ENCODE data around the gene ZC3H18. TPM values are rescaled to one million over a fixed set of nuclear protein-coding genes. Genes with fewer than 3 reads are reported as not detected.

The ZC3H18 gene
- total RNA-seq (ENCODE audit: low replicate concordance) = 13.3 and 23.8 TPM in 2 replicates

DNA sequence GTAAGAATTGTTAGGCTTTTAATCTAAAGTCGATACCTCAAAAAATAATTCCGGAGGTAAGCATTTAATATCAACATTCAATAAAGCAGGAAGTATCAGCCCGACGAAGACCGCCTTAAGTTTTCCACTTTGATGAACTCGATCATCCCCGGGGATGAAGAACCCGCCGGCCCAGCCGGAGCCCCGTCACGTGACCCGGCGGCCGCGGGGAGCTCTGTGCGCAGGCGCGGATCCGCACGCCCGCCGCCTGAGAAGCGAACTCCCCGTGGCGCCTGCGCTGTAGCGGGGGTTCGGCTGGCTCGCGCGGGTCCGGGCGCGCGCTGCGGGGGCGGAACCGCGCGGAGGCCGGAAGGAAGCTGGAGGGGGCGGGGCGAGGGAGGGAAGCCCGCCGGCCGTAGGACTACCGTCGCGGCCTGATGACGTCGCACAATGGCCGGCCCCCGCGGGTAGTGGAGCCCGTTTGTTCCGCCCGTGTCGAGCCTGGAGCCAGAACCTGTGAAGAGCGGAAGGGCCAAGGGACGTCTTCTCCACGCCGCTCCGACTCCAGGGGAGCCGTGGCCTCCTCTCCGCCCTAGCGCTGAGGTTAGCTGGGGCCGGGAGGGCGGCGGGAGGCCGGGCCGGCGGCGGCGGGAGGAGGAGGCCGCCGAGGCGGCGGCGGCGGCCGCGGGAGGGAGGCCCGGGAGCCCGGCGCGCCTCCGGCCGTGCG is at the start of gene ZC3H18:
Gene ZC3H18, plus strand, starts transcription at position 419 of the 706 bp plus-strand sequence. CDS start 6,721 bp downstream, outside the sequence.
- peak; percentile 93 for DNase-seq (ENCODE audit: low read depth)
- peak within 1 kb of the TSS; percentile 85 for H3K4me3 ChIP-seq (ENCODE audit: low read depth, low read length)
- TF ChIP-seq, protein P1, sequence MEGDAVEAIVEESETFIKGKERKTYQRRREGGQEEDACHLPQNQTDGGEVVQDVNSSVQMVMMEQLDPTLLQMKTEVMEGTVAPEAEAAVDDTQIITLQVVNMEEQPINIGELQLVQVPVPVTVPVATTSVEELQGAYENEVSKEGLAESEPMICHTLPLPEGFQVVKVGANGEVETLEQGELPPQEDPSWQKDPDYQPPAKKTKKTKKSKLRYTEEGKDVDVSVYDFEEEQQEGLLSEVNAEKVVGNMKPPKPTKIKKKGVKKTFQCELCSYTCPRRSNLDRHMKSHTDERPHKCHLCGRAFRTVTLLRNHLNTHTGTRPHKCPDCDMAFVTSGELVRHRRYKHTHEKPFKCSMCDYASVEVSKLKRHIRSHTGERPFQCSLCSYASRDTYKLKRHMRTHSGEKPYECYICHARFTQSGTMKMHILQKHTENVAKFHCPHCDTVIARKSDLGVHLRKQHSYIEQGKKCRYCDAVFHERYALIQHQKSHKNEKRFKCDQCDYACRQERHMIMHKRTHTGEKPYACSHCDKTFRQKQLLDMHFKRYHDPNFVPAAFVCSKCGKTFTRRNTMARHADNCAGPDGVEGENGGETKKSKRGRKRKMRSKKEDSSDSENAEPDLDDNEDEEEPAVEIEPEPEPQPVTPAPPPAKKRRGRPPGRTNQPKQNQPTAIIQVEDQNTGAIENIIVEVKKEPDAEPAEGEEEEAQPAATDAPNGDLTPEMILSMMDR (IDR thresholded peaks at IDR 0.05; ENCODE audit: insufficient read depth, low read length) = no peak

DNA sequence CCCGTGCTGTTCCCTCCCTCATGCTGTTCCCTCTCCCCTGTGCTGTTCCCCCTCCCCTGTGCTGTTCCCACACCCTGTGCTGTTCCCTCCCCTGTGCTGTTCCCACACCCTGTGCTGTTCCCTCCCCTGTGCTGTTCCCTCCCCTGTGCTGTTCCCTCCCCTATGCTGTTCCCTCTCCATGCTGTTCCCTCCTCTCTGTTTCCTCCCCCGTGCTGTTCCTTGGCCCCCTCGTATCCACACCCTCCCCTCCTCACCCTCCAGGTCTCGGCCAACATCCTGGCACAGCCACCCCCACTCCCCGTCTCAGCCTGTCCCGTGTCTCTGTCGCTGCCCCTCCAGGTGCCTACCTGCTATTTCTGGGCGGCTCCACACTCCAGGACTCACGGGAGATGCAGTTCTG is 48.5 kb upstream of the ZC3H18 start:
- no peak overlapping the region for H3K4me3 ChIP-seq (ENCODE audit: low read depth, low read length)
- TF ChIP-seq, protein P1 (IDR thresholded peaks at IDR 0.05; ENCODE audit: insufficient read depth, low read length) = no peak

DNA sequence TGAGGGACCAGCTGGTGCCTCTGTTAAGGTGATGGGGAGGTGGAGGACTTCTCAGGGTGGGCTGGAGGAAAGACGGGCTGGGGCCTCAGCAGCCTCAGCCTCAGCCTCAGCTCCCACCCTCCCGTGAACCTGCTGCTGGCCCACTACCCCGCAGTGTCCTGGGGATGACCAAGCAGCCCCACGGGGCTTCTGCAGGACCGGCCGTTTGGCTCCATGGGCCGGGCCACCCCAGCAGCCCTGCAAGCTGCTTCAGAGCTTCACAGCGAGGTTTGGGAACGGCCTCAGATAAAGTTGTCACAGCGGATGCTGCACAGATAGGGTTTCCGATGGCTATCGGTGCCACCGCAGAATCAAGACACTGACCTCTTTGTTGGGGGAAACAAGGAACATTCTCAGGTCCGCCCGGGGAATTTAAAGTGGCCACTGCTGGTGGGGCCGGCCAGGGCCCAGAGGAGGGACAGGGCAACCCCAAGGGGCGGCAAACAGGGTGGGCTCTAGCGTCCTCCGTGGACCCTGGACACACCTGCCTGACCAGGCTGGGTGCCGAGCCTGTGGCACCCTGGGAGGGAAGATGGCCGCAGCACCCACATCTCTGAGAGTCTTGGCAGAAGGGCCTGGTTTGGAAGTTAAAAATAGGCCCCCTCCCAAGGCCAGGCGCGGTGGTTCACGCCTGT is 47.8 kb upstream of the ZC3H18 start:
- TF ChIP-seq, protein P1 (IDR thresholded peaks at IDR 0.05; ENCODE audit: insufficient read depth, low read length) = no peak
- H3K4me3 ChIP-seq (ENCODE audit: low read depth, low read length) = no peak overlapping the region
- no peak for DNase-seq (ENCODE audit: low read depth)

More for the DNA sequence above, 48.5 kb upstream of the ZC3H18 start:
- no peak for DNase-seq (ENCODE audit: low read depth)

DNA sequence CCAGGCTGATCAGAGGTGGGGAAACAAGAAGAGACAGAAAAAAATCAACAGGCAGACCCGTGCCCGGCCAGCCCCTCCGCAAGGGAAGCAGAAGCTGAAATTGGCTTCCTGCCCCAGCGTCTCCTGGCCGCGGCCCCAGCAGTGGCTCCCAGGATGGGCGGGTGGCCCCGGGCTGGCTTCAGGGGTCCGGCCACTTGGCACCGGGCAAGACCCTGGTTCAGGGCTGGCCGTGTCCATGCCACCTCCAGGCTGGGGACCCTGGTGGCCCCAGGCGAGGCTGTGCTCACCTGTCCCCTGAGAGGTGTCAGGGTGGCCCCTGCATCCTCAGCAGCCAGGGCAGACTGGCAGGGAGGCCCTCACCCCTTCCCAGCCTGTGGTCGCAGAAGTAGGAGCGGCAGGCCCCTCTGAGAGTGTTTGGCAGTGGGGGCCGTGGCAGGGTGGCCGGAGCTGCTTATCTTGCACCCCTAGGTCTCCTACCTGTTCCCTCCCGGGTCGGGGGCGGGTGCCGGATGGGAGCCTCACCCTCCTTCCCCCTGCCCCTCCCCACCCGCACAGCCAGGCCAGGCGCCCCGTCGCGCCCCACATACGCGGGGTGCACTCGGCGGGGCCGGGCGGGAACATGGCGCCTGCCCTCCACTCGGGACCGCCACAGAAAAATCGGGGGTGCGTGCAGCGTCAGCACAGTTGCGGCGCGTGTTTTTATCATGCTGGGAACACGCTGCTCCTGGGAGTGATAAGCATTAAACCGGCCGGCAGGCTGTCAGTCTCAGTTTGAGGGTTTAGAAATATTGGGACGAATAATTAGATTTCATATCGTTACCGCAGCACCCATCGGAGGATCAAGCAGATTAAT is 46.7 kb upstream of the ZC3H18 start:
- TF ChIP-seq, protein P1 (IDR thresholded peaks at IDR 0.05; ENCODE audit: insufficient read depth, low read length) = no peak
- no peak overlapping the region for H3K4me3 ChIP-seq (ENCODE audit: low read depth, low read length)
- no peak for DNase-seq (ENCODE audit: low read depth)

DNA sequence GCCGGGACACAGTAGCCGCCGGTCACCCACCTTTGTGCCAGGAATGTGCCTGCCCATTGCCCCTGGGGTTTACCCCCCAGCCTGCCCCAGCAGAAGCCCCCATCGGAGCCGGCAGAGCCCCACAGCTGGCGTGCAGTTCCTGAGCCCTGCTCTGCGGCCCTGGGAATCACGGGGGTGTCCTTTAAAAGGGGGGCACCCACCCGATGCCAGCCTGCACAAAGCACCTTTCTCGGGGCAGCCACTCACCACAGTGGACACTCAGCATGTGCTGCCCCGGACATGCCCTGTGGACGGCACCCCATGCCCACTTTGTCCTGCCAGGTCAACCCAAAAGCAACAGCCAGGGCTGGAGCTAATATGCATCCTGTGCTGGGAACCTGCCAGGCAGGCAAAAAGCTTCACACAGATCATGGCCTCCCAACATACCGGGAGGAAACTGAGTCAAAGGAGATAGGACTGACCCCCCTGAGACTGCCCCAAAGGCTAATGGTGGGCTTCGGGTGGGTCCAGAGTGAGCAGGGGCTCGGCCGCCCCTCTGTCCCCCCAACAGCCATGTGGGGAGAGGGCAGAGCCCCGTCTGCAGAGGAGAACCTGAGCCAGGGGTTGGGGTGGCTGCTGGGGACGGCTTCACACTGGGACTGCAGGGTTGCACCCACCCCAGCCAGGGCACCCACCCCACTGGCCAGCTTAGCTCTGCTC is 45.8 kb upstream of the ZC3H18 start:
- no peak for DNase-seq (ENCODE audit: low read depth)
- TF ChIP-seq, protein P1 (IDR thresholded peaks at IDR 0.05; ENCODE audit: insufficient read depth, low read length) = no peak
- H3K4me3 ChIP-seq (ENCODE audit: low read depth, low read length) = no peak overlapping the region
